K562 (cell line): ENCODE data around the gene CACNA2D2. TPM values are rescaled to one million over a fixed set of nuclear protein-coding genes. Genes with fewer than 3 reads are reported as not detected.

Experiments
- ARHGAP35 ChIP-seq: fragments of 450-650 bp; IDR thresholded peaks from 2 replicates; pipeline ENCODE4 v1.6.1; 2018; ENCODE audit not compliant: partially characterized antibody
- GATAD2B ChIP-seq: fragments of 450-650 bp; IDR thresholded peaks from 2 replicates; pipeline ENCODE4 v1.6.1; 2017; ENCODE audit warnings: mild to moderate bottlenecking, borderline replicate concordance
- HNRNPH1 ChIP-seq: fragments of 200-400 bp; formaldehyde crosslinking; optimal IDR thresholded peaks from 2 replicates; pipeline ENCODE3; 2017; ENCODE audit warnings: low read depth, mild to moderate bottlenecking, low read length, moderate library complexity
- KDM4B ChIP-seq, 2 experiments: fragments of 450-650 bp in 1 of 2; sonication (generic) in 1 of 2; IDR thresholded peaks; 2 replicates each; pipeline ENCODE4 v1.6.1; 2016 to 2017; ENCODE audit warnings: borderline replicate concordance in 2 of 2, antibody characterized with exemption in 1 of 2, low read depth in 1 of 2, mild to moderate bottlenecking in 1 of 2
- KDM5B ChIP-seq: fragments of 200-600 bp; sonication (generic); IDR thresholded peaks from 2 replicates; pipeline ENCODE4 v1.6.1; 2012; ENCODE audit warnings: low read depth, mild to moderate bottlenecking, moderate library complexity, low read length, control low read depth, inconsistent platforms; ENCODE audit not compliant: insufficient replicate concordance
- NONO ChIP-seq, 2 experiments: fragments of 200-400 bp in 1 of 2; fragments of 450-650 bp in 1 of 2; formaldehyde crosslinking in 1 of 2; IDR thresholded peaks; 2 replicates each; pipeline ENCODE4 v1.6.1; 2017; ENCODE audit warnings: low read depth in 2 of 2, mild to moderate bottlenecking in 2 of 2, moderate library complexity in 2 of 2, low read length in 1 of 2
- OTX1 ChIP-seq: fragments of 450-650 bp; formaldehyde crosslinking; IDR thresholded peaks from 2 replicates; pipeline ENCODE4 v1.4.0; 2022; ENCODE audit warnings: mild to moderate bottlenecking
- ZBTB34 ChIP-seq: fragments of 250-450 bp; sonication (Bioruptor Pico); IDR thresholded peaks from 2 replicates; pipeline ENCODE4 v1.8.0; 2021; ENCODE audit warnings: mild to moderate bottlenecking, moderate library complexity
- ZFPM2 ChIP-seq: fragments of 250-450 bp; sonication (Bioruptor Pico); IDR thresholded peaks from 2 replicates; pipeline ENCODE4 v1.5.1; 2022; ENCODE audit warnings: mild to moderate bottlenecking
- ZNF133 ChIP-seq: fragments of 250-450 bp; sonication (Bioruptor Pico); IDR thresholded peaks from 2 replicates; pipeline ENCODE4 v1.4.0; 2020; ENCODE audit warnings: mild to moderate bottlenecking
- ZNF143 ChIP-seq: sonication (generic); formaldehyde crosslinking; IDR thresholded peaks from 2 replicates; pipeline ENCODE4 v1.9.0; 2022; ENCODE audit warnings: mild to moderate bottlenecking, missing genetic modification reagents
- ZNF175 ChIP-seq: fragments of 200-800 bp; sonication (Bioruptor generic); IDR thresholded peaks from 2 replicates; pipeline ENCODE4 v1.6.1; 2016; ENCODE audit warnings: low read depth, mild to moderate bottlenecking, missing genetic modification characterization, missing compliant biosample characterization
- ZNF280B ChIP-seq: fragments of 250-450 bp; sonication (Bioruptor Pico); IDR thresholded peaks from 2 replicates; pipeline ENCODE4 v1.5.1; 2021; ENCODE audit warnings: mild to moderate bottlenecking
- ZNF41 ChIP-seq: fragments of 250-450 bp; sonication (Bioruptor Pico); conservative IDR thresholded peaks from 2 replicates; pipeline ENCODE4 v1.4.0; 2020; ENCODE audit warnings: mild to moderate bottlenecking
- ZNF609 ChIP-seq: sonication (generic); formaldehyde crosslinking; IDR thresholded peaks from 2 replicates; pipeline ENCODE4 v1.8.1; 2023; ENCODE audit warnings: missing genetic modification reagents, mild to moderate bottlenecking, borderline replicate concordance
- ZNF696 ChIP-seq: fragments of 250-450 bp; sonication (Bioruptor Pico); conservative IDR thresholded peaks from 2 replicates; pipeline ENCODE4 v1.4.0; 2020; ENCODE audit warnings: mild to moderate bottlenecking, moderate library complexity
- polyA plus RNA-seq, 8 experiments: library from polyadenylated mRNA; depleted of rRNA in 4 of 8; stranded (reverse) in 5 of 8; unstranded in 3 of 8; fragments of >200 nt; fragmentation: Nextera tagmentation in 2 of 8; fragmentation: Illumina TruSeq in 1 of 8; extraction: Ambion mirVana in 2 of 8; extraction: Trizol in 1 of 8; gene quantifications; 2 replicates each; pipeline versions ENCODE4 v1.2.1 to v1.2.3, GENCODE V29; 2011 to 2014; ENCODE audit warnings: inconsistent platforms in 1 of 8, missing spikeins in 1 of 8
- total RNA-seq, 7 experiments: library from RNA; depleted of rRNA in 6 of 7; stranded (reverse); fragments of >200 nt in 6 of 7; fragmentation: Illumina TruSeq in 2 of 7; extraction: Trizol in 2 of 7; gene quantifications; 2 replicates each; pipeline versions ENCODE4 v1.2.1 to v1.2.3, GENCODE V29; 2011 to 2021; ENCODE audit warnings: low replicate concordance in 1 of 7
- TF ChIP-seq, protein P1 (sequence below): fragments of 250-450 bp; sonication (Bioruptor Pico); IDR thresholded peaks from 2 replicates; pipeline ENCODE4 v1.8.0; 2021; ENCODE audit warnings: moderate library complexity, mild to moderate bottlenecking, inconsistent platforms
- TF ChIP-seq, protein P2 (sequence below): fragments of 250-450 bp; sonication (Bioruptor Pico); IDR thresholded peaks from 2 replicates; pipeline ENCODE4 v1.8.0; 2022; ENCODE audit warnings: inconsistent platforms

CACNA2D2 gene
- total and polyA plus RNA-seq, 9 of the 15 experiments (the other 6 are each of a cell fraction or from before 2014, with no cell fraction given): 0.11 to 0.58 (median 0.36) TPM; not detected in 2

GRCh38 chr3:50337175-50337861 is 166.1 kb downstream of the CACNA2D2 start (continued):
- TF ChIP-seq ZNF609: no peak
- no peak for TF ChIP-seq GATAD2B
- no peak for TF ChIP-seq ZNF143
- TF ChIP-seq ZNF133 (CRISPR knock-in tag): no peak
- no peak for TF ChIP-seq KDM4B (IDR thresholded peaks at IDR 0.05; ENCODE audit: borderline replicate concordance in 2 of 2, low read depth in 1 of 2)
- no peak for TF ChIP-seq ZNF696 (CRISPR knock-in tag)
- no peak for TF ChIP-seq ARHGAP35
- TF ChIP-seq OTX1 (CRISPR knock-in tag): no peak
- 0 out of 4 replicates have a peak, but pooled peaks of 1 of the 2 experiments have one; percentile 66 for TF ChIP-seq NONO (IDR thresholded peaks at IDR 0.05; ENCODE audit: low read depth in 2 of 2, low read length in 1 of 2)
- peak; percentile 42 for TF ChIP-seq KDM5B
- no peak for TF ChIP-seq HNRNPH1
- no peak for TF ChIP-seq ZFPM2 (CRISPR knock-in tag)
- TF ChIP-seq ZBTB34 (CRISPR knock-in tag): no peak
- TF ChIP-seq ZNF175 (CRISPR knock-in tag): no peak
- no peak for TF ChIP-seq ZNF41 (CRISPR knock-in tag)
- TF ChIP-seq, protein P1, sequence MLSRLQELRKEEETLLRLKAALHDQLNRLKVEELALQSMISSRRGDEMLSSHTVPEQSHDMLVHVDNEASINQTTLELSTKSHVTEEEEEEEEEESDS (CRISPR knock-in tag): no peak
- TF ChIP-seq, protein P2, sequence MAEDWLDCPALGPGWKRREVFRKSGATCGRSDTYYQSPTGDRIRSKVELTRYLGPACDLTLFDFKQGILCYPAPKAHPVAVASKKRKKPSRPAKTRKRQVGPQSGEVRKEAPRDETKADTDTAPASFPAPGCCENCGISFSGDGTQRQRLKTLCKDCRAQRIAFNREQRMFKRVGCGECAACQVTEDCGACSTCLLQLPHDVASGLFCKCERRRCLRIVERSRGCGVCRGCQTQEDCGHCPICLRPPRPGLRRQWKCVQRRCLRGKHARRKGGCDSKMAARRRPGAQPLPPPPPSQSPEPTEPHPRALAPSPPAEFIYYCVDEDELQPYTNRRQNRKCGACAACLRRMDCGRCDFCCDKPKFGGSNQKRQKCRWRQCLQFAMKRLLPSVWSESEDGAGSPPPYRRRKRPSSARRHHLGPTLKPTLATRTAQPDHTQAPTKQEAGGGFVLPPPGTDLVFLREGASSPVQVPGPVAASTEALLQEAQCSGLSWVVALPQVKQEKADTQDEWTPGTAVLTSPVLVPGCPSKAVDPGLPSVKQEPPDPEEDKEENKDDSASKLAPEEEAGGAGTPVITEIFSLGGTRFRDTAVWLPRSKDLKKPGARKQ (CRISPR knock-in tag): no peak
- TF ChIP-seq ZNF280B (CRISPR knock-in tag): no peak
